Astrocyte of the cerebellum (primary cell): ENCODE measurements around the gene EXOSC5.

ENCODE experiments used
- DNase-seq: peaks from one replicate; pipeline ENCODE4 v3.0.0-alpha.2; 2011; ENCODE audit warnings: low read depth
- H3K4me3 ChIP-seq: 2 replicates; pipeline ENCODE4 v1.5.1; 2011; ENCODE audit warnings: mild to moderate bottlenecking, low read depth, low read length, moderate library complexity
- in situ Hi-C: cut with HindIII; loops from 2 replicates; pipeline ENCODE4 v1.10.0; 2017; ENCODE audit warnings: low sequenced_read_pairs
- TF ChIP-seq, protein P1 (sequence below): IDR thresholded peaks from 2 replicates; pipeline ENCODE4 v1.5.1; 2012; ENCODE audit warnings: low read length, low read depth, moderate library complexity, mild to moderate bottlenecking; ENCODE audit errors: missing control alignments

EXOSC5 gene

GRCh38 chr19:41356984-41357739, 40.0 kb downstream of the EXOSC5 start:
- H3K4me3 ChIP-seq, result no peak overlapping the region
- no peak for DNase-seq
- TF ChIP-seq, protein P1, sequence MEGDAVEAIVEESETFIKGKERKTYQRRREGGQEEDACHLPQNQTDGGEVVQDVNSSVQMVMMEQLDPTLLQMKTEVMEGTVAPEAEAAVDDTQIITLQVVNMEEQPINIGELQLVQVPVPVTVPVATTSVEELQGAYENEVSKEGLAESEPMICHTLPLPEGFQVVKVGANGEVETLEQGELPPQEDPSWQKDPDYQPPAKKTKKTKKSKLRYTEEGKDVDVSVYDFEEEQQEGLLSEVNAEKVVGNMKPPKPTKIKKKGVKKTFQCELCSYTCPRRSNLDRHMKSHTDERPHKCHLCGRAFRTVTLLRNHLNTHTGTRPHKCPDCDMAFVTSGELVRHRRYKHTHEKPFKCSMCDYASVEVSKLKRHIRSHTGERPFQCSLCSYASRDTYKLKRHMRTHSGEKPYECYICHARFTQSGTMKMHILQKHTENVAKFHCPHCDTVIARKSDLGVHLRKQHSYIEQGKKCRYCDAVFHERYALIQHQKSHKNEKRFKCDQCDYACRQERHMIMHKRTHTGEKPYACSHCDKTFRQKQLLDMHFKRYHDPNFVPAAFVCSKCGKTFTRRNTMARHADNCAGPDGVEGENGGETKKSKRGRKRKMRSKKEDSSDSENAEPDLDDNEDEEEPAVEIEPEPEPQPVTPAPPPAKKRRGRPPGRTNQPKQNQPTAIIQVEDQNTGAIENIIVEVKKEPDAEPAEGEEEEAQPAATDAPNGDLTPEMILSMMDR, result no peak
- in situ Hi-C loops, result no loop called here

- no peak for DNase-seq
- TF ChIP-seq, protein P1, result no peak
- H3K4me3 ChIP-seq, result no peak overlapping the region
- in situ Hi-C loops, result no loop called here
Measured at GRCh38 chr19:41355802-41356201, 41.4 kb downstream of the EXOSC5 start.

DNA sequence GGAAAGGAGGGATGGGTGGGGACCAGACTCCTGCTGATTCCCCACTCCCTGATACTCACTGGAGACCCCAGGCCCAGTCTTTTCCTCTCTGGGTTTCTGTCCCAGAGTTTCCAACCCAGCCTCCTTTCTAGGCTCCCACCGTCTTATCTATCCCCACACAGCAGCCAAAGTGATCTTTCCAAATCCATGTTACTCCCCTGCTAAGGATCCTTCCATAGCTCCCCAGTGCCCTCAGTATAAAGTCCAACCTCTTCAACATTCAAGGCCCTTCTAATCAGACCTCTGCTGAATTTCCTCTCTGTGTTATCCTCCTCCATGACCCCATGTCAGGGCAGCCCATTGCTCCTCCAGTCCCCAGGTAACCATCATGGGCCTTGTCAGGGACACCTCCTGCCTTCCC, 42.1 kb downstream of the EXOSC5 start:
- TF ChIP-seq, protein P1, result no peak
- in situ Hi-C loops, result no loop called here
- DNase-seq, result no peak
- no peak overlapping the region for H3K4me3 ChIP-seq

DNA sequence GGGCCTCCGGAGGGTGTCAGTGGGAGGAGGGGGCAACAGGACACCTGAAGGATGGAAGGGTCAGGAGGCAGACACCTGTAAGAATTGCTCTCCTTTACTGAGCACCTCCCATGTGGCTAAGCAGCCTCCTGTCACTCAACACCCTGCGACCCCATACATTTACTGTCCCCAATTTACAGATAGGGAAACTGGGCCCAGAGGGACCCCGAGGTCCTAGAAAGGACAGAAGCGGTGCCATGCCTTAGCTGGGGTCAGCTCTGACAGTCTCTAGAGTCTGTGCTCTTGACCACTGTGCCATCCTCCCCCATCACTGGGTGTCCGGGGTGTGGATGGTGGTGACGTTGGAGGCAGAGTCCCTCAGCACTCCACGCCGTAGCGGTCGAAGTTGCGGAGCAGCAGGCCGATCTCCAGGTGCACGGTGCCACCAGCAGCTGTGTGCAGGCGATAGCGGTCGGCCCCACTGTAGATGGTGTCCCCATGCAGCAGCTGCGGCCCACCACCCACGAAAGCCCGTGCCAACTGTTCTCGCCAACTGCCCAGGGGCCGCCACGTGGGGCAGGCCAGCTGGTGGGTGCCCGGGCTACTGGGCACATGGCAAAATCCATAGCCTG, 42.7 kb downstream of the EXOSC5 start:
- TF ChIP-seq, protein P1, result no peak
- in situ Hi-C loops, result no loop called here
- H3K4me3 ChIP-seq, result peak overlapping the region; percentile 86
- no peak for DNase-seq

- peak within 1 kb of the TSS; percentile 86 for H3K4me3 ChIP-seq
- peak; percentile 40 for DNase-seq
- TF ChIP-seq, protein P1, result peak; percentile 87
- in situ Hi-C loops, result no loop called here
Measured at GRCh38 chr19:41353466-41354342, 43.5 kb downstream of the EXOSC5 start, which contains the start of gene TGFB1. Gene TGFB1, minus strand, starts transcription at chr19:41353922. Its CDS starts 878 bp downstream, at chr19:41353044.

GRCh38 chr19:41352609-41353465, 44.3 kb downstream of the EXOSC5 start:
- peak overlapping the region; percentile 86 for H3K4me3 ChIP-seq
- in situ Hi-C loops, result no loop called here
- DNase-seq, result no peak
- TF ChIP-seq, protein P1, result peak; percentile 52
